ENCODE data around the gene NCF4.

DNA sequence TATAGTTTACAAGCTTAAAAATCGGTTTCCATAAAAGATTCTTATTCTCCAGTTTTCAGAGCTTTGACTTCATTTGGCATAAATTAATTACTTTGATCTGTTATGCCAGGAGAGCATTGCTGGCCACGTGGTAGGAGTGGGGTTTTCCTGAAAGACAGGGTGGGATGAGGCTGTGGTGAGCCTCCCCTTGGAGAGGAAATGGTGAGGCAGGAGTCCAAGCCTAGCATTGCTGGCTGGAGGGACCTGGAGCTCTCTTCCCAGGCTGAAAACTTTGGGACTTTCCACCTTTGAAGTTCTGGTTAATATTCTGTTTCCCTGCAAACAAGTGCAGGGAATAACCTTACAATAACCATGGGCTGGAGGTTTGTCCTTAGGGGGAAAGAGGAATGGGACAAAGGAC is 31.5 kb downstream of the NCF4 start:
- no peak for TF ChIP-seq ZNF501 (tag by site-specific recombination; IDR thresholded peaks at IDR 0.05)
- TF ChIP-seq ZNF146 (tag by site-specific recombination; IDR thresholded peaks at IDR 0.05) = no peak
- TF ChIP-seq ZNF585B (tag by site-specific recombination; IDR thresholded peaks at IDR 0.05) = no peak

Measured in HEK293 (cell line).